SW 1271 (cell line): ENCODE measurements around the gene GDF11.

Source experiments
- DNase-seq, 2 experiments: peaks; one replicate each; lab custom pipeline; 2025; lab: John Stamatoyannopoulos, UW

The GDF11 gene

GRCh38 chr12:55795950-55796349, 53.0 kb downstream of the GDF11 start:
- no peak for DNase-seq

GRCh38 chr12:55797068-55797467, 54.1 kb downstream of the GDF11 start:
- DNase-seq: peak in 1 of 2 experiments; percentile 27

GRCh38 chr12:55797550-55797949, 54.6 kb downstream of the GDF11 start:
- no peak for DNase-seq
